GM12878 (cell line): ENCODE data around the gene PLS3. TPM values are rescaled to one million over a fixed set of nuclear protein-coding genes. Genes with fewer than 3 reads are reported as not detected.

ENCODE experiments used
- ATAC-seq: fragments of 200-7000 bp; cut with Tn5 transposase; 3 replicates; pipeline ENCODE4 v1.9.1; 2020; ENCODE audit warnings: mild to moderate bottlenecking, moderate library complexity
- BruUV-seq: library from RNA; stranded (reverse); fragments of 400-500 nt; replicated peaks from 2 replicates; lab custom pipeline; 2021; lab: Mats Ljungman, UMichigan
- CTCF ChIA-PET: fragments of 300-600 bp; sonication (Branson Sonifier 250); formaldehyde crosslinking; extraction: SDS; loops from one replicate; lab custom pipeline; 2021; ENCODE audit warnings: inconsistent platforms; lab: Yijun Ruan, JAX
- POLR2A ChIA-PET: fragments of 350-600 bp; formaldehyde crosslinking; extraction: SDS; loops from one replicate; lab custom pipeline; 2021; ENCODE audit warnings: inconsistent platforms; lab: Charles Lee
- RAD21 ChIA-PET: fragments of 300-600 bp; sonication (Branson Sonifier 250); formaldehyde crosslinking; loops from one replicate; lab custom pipeline; 2023; ENCODE audit warnings: antibody characterized with exemption; ENCODE audit not compliant: unreplicated experiment; lab: Charles Lee
- SMC1A ChIA-PET: fragments of 300-600 bp; sonication (Branson Sonifier 250); formaldehyde crosslinking; loops from one replicate; lab custom pipeline; 2023; ENCODE audit not compliant: unreplicated experiment, uncharacterized antibody; lab: Charles Lee
- DNase-seq: peaks from one replicate; pipeline ENCODE4 v3.0.0-alpha.2; 2011; ENCODE audit warnings: low read depth, low spot score
- FAIRE-seq: peaks from 3 replicates; lab custom pipeline; 2011; peaks lifted over from hg19 to GRCh38; lab: Jason Lieb, UNC
- H2AFZ ChIP-seq: 2 replicates; pipeline ENCODE4 v1.6.0; 2011; ENCODE audit warnings: low read depth, low read length, control low read depth; ENCODE audit not compliant: control insufficient read depth
- H3K27ac ChIP-seq: 2 replicates; pipeline ENCODE4 v1.5.1; 2011; ENCODE audit warnings: control low read depth; ENCODE audit not compliant: control insufficient read depth, insufficient read depth
- H3K27me3 ChIP-seq, 2 experiments: replicated peaks in 1 of 2; 2 replicates each; pipeline versions ENCODE4 v1.6.0 to v1.6.1; 2011; ENCODE audit warnings: low read length in 1 of 2; ENCODE audit not compliant: control insufficient read depth in 2 of 2, insufficient read depth in 2 of 2
- H3K36me3 ChIP-seq, 2 experiments: 2 replicates each; pipeline ENCODE4 v1.5.1; 2011; ENCODE audit warnings: low read length in 1 of 2; ENCODE audit not compliant: control insufficient read depth in 2 of 2, insufficient read depth in 2 of 2
- H3K4me1 ChIP-seq: 2 replicates; pipeline ENCODE4 v1.6.1; 2011; ENCODE audit warnings: mild to moderate bottlenecking, low read length, moderate library complexity, mixed read lengths; ENCODE audit not compliant: control insufficient read depth, insufficient read depth
- H3K4me2 ChIP-seq: 2 replicates; pipeline ENCODE4 v1.6.0; 2011; ENCODE audit warnings: control low read depth; ENCODE audit not compliant: control insufficient read depth, insufficient read depth
- H3K4me3 ChIP-seq: fragments of 200-600 bp; sonication (generic); 2 replicates; pipeline ENCODE4 v1.5.1; 2016
- H3K79me2 ChIP-seq: 2 replicates; pipeline ENCODE4 v1.6.0; 2011; ENCODE audit warnings: low read length; ENCODE audit not compliant: control insufficient read depth, insufficient read depth
- H3K9ac ChIP-seq: 2 replicates; pipeline ENCODE4 v1.8.0; 2011; ENCODE audit warnings: low read length, control low read depth, mixed read lengths; ENCODE audit not compliant: control insufficient read depth, insufficient read depth
- H3K9me3 ChIP-seq: replicated peaks from 3 replicates; pipeline ENCODE4 v1.5.1; 2011; ENCODE audit warnings: mild to moderate bottlenecking, low read length; ENCODE audit not compliant: control insufficient read depth, insufficient read depth
- H4K20me1 ChIP-seq: 2 replicates; pipeline ENCODE4 v1.6.0; 2011; ENCODE audit not compliant: control insufficient read depth, insufficient read depth
- BHLHE40 ChIP-seq, 2 experiments: fragments of 450-650 bp in 1 of 2; IDR thresholded peaks; 2 replicates each; pipeline ENCODE4 v1.6.1; 2011 to 2017; ENCODE audit warnings: low read depth in 2 of 2, borderline replicate concordance in 1 of 2, improper control_type of control experiment in 1 of 2, low read length in 1 of 2, mild to moderate bottlenecking in 1 of 2
- CREM ChIP-seq: IDR thresholded peaks from 2 replicates; pipeline ENCODE4 v1.6.1; 2014; ENCODE audit warnings: antibody characterized with exemption, low read depth
- ESRRA ChIP-seq: IDR thresholded peaks from 2 replicates; pipeline ENCODE4 v1.6.1; 2012; ENCODE audit warnings: mild to moderate bottlenecking, low read length, improper control_type of control experiment
- FOXK2 ChIP-seq: fragments of 450-650 bp; IDR thresholded peaks from 2 replicates; pipeline ENCODE4 v1.6.1; 2017; ENCODE audit warnings: mild to moderate bottlenecking, moderate library complexity
- GABPA ChIP-seq: IDR thresholded peaks from 2 replicates; pipeline ENCODE4 v1.6.1; 2014; ENCODE audit warnings: antibody characterized with exemption, low read depth, mild to moderate bottlenecking, inconsistent platforms
- IKZF2 ChIP-seq, 2 experiments: fragments of 450-650 bp; IDR thresholded peaks; 2 replicates each; pipeline ENCODE4 v1.6.1; 2017; ENCODE audit warnings: mild to moderate bottlenecking in 2 of 2, moderate library complexity in 2 of 2
- MEF2B ChIP-seq: fragments of 450-650 bp; IDR thresholded peaks from 2 replicates; pipeline ENCODE4 v1.6.1; 2018; ENCODE audit warnings: mild to moderate bottlenecking, moderate library complexity; ENCODE audit not compliant: partially characterized antibody, poor library complexity, severe bottlenecking
- PAX5 ChIP-seq: IDR thresholded peaks from 2 replicates; pipeline ENCODE4 v1.6.1; 2011; ENCODE audit warnings: low read depth, low read length, borderline replicate concordance
- POLR2AphosphoS2 ChIP-seq: IDR thresholded peaks from 2 replicates; pipeline ENCODE4 v1.6.1; 2011; ENCODE audit warnings: low read depth, mild to moderate bottlenecking, low read length, improper control_type of control experiment, moderate library complexity
- POU2F2 ChIP-seq: IDR thresholded peaks from 3 replicates; pipeline ENCODE4 v1.6.1; 2011; ENCODE audit warnings: low read depth, mild to moderate bottlenecking, low read length, borderline replicate concordance
- RB1 ChIP-seq: fragments of 450-650 bp; formaldehyde crosslinking; IDR thresholded peaks from 2 replicates; pipeline ENCODE4 v1.6.1; 2017; ENCODE audit warnings: mild to moderate bottlenecking, borderline replicate concordance
- SPI1 ChIP-seq: IDR thresholded peaks from 2 replicates; pipeline ENCODE4 v1.6.1; 2011; ENCODE audit warnings: low read depth, mild to moderate bottlenecking, low read length, moderate library complexity, borderline replicate concordance; ENCODE audit not compliant: insufficient read depth
- ZNF217 ChIP-seq: fragments of 450-650 bp; IDR thresholded peaks from 2 replicates; pipeline ENCODE4 v1.6.1; 2017; ENCODE audit warnings: antibody characterized with exemption, mild to moderate bottlenecking
- ZNF384 ChIP-seq: IDR thresholded peaks from 2 replicates; pipeline ENCODE4 v1.6.1; 2012; ENCODE audit warnings: low read depth, mild to moderate bottlenecking, low read length, improper control_type of control experiment, borderline replicate concordance
- WGBS: methylation state at CpG from one replicate; pipeline ENCODE4 v1.1.6; 2016; ENCODE audit warnings: low lambda C conversion rate; ENCODE audit not compliant: insufficient replicate concordance, insufficient coverage; ENCODE audit errors: missing lambda C conversion rate; 5-methylcytosine and 5-hydroxymethylcytosine counted together
- in situ Hi-C: fragments of 300-500 bp; cut with MboI; formaldehyde crosslinking; loops from 9 replicates; pipeline ENCODE4 v1.14.3; 2018; ENCODE audit warnings: mixed read lengths
- intact Hi-C: fragments of 100-400 bp; cut with micrococcal nuclease; formaldehyde crosslinking; loops from one replicate; pipeline ENCODE4 v1.14.2; 2022; ENCODE audit not compliant: unreplicated experiment
- polyA plus RNA-seq, 11 experiments: library from polyadenylated mRNA; depleted of rRNA in 4 of 11; unstranded in 6 of 11; stranded (reverse) in 5 of 11; fragments of >200 nt; fragmentation: Nextera tagmentation in 4 of 11; fragmentation: Illumina TruSeq in 1 of 11; extraction: Ambion mirVana in 4 of 11; extraction: Trizol in 1 of 11; gene quantifications; 1 replicate in 1 of 11; 2 replicates in 10 of 11; pipeline versions ENCODE4 v1.2.1 to v1.2.3, GENCODE V29; 2011 to 2016; ENCODE audit warnings: inconsistent platforms in 2 of 11, missing spikeins in 2 of 11, low read depth in 1 of 11
- total RNA-seq, 4 experiments: library from RNA; depleted of rRNA in 3 of 4; stranded (reverse); fragments of >200 nt in 3 of 4; fragmentation: Illumina TruSeq in 1 of 4; extraction: Trizol in 1 of 4; gene quantifications; 2 replicates each; pipeline versions ENCODE4 v1.2.1 to v1.2.3, GENCODE V29; 2013 to 2021
- TF ChIP-seq, protein P1 (sequence below): fragments of 450-650 bp; conservative IDR thresholded peaks from 2 replicates; pipeline ENCODE4 v1.6.1; 2017; ENCODE audit warnings: mild to moderate bottlenecking, moderate library complexity

Gene PLS3
- total and polyA plus RNA-seq, 10 of the 15 experiments (the other 5 are each of a cell fraction or from before 2014, with no cell fraction given) = 47.6 to 236 (median 174) TPM

DNA sequence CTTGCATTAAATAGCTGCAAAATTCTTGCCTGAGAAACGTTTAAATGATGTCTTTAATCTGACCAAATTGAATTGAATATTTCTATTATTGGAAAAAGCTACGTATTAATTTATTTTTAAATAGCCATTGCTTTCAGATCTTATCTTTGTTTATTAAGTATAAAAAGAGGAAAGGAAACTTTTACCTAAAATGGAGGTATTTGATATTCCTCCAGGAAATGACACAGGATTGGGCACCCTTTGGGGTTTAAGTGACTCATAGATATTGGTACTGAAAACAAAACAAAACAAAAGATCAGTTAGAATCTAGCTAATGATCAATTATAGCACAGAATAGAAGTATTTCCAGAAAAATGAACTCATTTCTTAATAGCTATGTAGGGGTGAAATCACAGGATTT is 34.1 kb downstream of the PLS3 start:
- Histone ChIP-seq H3K9ac (no peak overlapping the region), H3K4me1 (no peaks in the 10 kb centered on the region), H3K9me3 (no peaks in the 10 kb centered on the region), H3K4me2 (no peak overlapping the region), H2AFZ (no peak overlapping the region), H3K36me3 (no peaks in the 10 kb centered on the region), H3K4me3 (no peak overlapping the region), H3K27me3 (no peaks in the 10 kb centered on the region), H3K27ac (no peak overlapping the region), H4K20me1 (no peaks in the 10 kb centered on the region), H3K79me2 (no peaks in the 10 kb centered on the region)
- FAIRE-seq = no peak
- DNase-seq = no peak
- SMC1A ChIA-PET = interaction anchor here (0.9 to 6.4 kb wide), 6 partner anchors 9 to 263 kb away, joined by 3 to 49 read pairs (median 8); no protein-coding TSS in a partner anchor
- in situ Hi-C loops = no loop called here
- POLR2A ChIA-PET = interaction anchor here (0.6 to 3.2 kb wide), 4 partner anchors 8 to 36 kb away, joined by 3 to 14 read pairs (median 4); no protein-coding TSS in a partner anchor
- 2% methylated on average over 2 of the region's 2 CpGs for WGBS
- CTCF ChIA-PET = interaction anchor here (1.2 to 1.8 kb wide), 5 partner anchors 12 to 47 kb away, joined by 3 to 8 read pairs (median 4); no protein-coding TSS in a partner anchor
- no TSS peak for BruUV-seq
- intact Hi-C loops = no loop called here
- ATAC-seq = 0 out of 3 replicates have a peak, but pooled peaks have one; percentile 10
- RAD21 ChIA-PET = interaction anchor here (0.7 to 6.0 kb wide), 5 partner anchors 11 to 47 kb away, joined by 3 to 38 read pairs (median 5); no protein-coding TSS in a partner anchor
- TF ChIP-seq FOXK2 (no peak), IKZF2 (IDR thresholded peaks at IDR 0.05) (0 out of 4 replicates have a peak, but pooled peaks of 1 of the 2 experiments have one; percentile 10), ESRRA (no peak)

- POLR2A ChIA-PET = interaction anchor here (0.6 to 1.1 kb wide), 2 partner anchors 14 to 17 kb away, joined by 3 read pairs; no protein-coding TSS in a partner anchor
- ATAC-seq (no peak), FAIRE-seq (no peak), DNase-seq (no peak)
- Histone ChIP-seq H3K9ac (no peak overlapping the region), H3K4me3 (no peak overlapping the region), H3K27ac (no peak overlapping the region), H3K4me1 (no peaks in the 10 kb centered on the region), H2AFZ (no peak overlapping the region), H4K20me1 (no peaks in the 10 kb centered on the region), H3K27me3 (no peaks in the 10 kb centered on the region), H3K9me3 (no peaks in the 10 kb centered on the region), H3K4me2 (no peak overlapping the region), H3K36me3 (no peaks in the 10 kb centered on the region), H3K79me2 (no peaks in the 10 kb centered on the region)
- RAD21 ChIA-PET = interaction anchor here (1.4 kb wide), 1 partner anchor 34 kb away, joined by 3 read pairs; no protein-coding TSS in a partner anchor
- intact Hi-C loops = no loop called here
- 50% methylated on average over 1 of the region's 1 CpG for WGBS
- SMC1A ChIA-PET = interaction anchor here (1.3 to 2.1 kb wide), 3 partner anchors 10 to 19 kb away, joined by 3 to 5 read pairs (median 5); no protein-coding TSS in a partner anchor
- no TSS peak for BruUV-seq
- CTCF ChIA-PET = interaction anchor here (0.8 kb wide), 1 partner anchor 44 kb away, joined by 3 read pairs; no protein-coding TSS in a partner anchor
- in situ Hi-C loops = no loop called here
- TF ChIP-seq POU2F2 (no peak), ZNF384 (no peak), CREM (no peak), ZNF217 (no peak), PAX5 (no peak), POLR2AphosphoS2 (no peak), BHLHE40 (IDR thresholded peaks at IDR 0.05; ENCODE audit: borderline replicate concordance in 1 of 2, low read depth in 2 of 2, low read length in 1 of 2) (no peak), SPI1 (no peak), RB1 (no peak), GABPA (no peak), MEF2B (no peak)
- TF ChIP-seq, protein P1, sequence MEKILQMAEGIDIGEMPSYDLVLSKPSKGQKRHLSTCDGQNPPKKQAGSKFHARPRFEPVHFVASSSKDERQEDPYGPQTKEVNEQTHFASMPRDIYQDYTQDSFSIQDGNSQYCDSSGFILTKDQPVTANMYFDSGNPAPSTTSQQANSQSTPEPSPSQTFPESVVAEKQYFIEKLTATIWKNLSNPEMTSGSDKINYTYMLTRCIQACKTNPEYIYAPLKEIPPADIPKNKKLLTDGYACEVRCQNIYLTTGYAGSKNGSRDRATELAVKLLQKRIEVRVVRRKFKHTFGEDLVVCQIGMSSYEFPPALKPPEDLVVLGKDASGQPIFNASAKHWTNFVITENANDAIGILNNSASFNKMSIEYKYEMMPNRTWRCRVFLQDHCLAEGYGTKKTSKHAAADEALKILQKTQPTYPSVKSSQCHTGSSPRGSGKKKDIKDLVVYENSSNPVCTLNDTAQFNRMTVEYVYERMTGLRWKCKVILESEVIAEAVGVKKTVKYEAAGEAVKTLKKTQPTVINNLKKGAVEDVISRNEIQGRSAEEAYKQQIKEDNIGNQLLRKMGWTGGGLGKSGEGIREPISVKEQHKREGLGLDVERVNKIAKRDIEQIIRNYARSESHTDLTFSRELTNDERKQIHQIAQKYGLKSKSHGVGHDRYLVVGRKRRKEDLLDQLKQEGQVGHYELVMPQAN = no peak
Observed at GRCh38 chrX:115598556-115598955, 37.6 kb downstream of the PLS3 start.
